GM12865 (cell line): ENCODE measurements around the gene MYLK2.
"Not testable (repeated sequence)": the region's sequence is repeated elsewhere in the genome, so short reads cannot be mapped to it uniquely, and the experiment has no call there.

Experiments
- DNase-seq: peaks from one replicate; pipeline ENCODE4 v3.0.0; 2010; ENCODE audit warnings: low read depth
- H3K4me3 ChIP-seq: 2 replicates; pipeline ENCODE4 v1.5.1; 2011; ENCODE audit warnings: mild to moderate bottlenecking, low read depth, low read length, control low read depth
- CTCF ChIP-seq: IDR thresholded peaks from 2 replicates; pipeline ENCODE4 v1.5.1; 2011; ENCODE audit warnings: low read length, control low read depth, low read depth, inconsistent platforms; ENCODE audit not compliant: insufficient read depth; ENCODE audit errors: missing control alignments

MYLK2 gene

GRCh38 chr20:31813611-31814010 lies 5.5 kb upstream of the MYLK2 start:
- DNase-seq, result no peak
- no peak for TF ChIP-seq CTCF
- H3K4me3 ChIP-seq, result no peak overlapping the region

GRCh38 chr20:31814142-31814541 lies 5.0 kb upstream of the MYLK2 start:
- not testable (repeated sequence) for H3K4me3 ChIP-seq, DNase-seq

GRCh38 chr20:31815408-31816188 lies 3.6 kb upstream of the MYLK2 start:
- no peak overlapping the region for H3K4me3 ChIP-seq
- TF ChIP-seq CTCF, result no peak
- no peak for DNase-seq

- DNase-seq, result no peak
- no peak for TF ChIP-seq CTCF
- no peak overlapping the region for H3K4me3 ChIP-seq
Measured at GRCh38 chr20:31816221-31816620, 2.9 kb upstream of the MYLK2 start.

GRCh38 chr20:31817461-31817860 lies 1.7 kb upstream of the MYLK2 start:
- DNase-seq, result no peak
- TF ChIP-seq CTCF, result no peak
- H3K4me3 ChIP-seq, result no peak overlapping the region

GRCh38 chr20:31818376-31818908 lies 714 bp upstream of the MYLK2 start:
- no peak overlapping the region for H3K4me3 ChIP-seq
- DNase-seq, result no peak
- no peak for TF ChIP-seq CTCF

GRCh38 chr20:31820228-31820627 lies 1.1 kb downstream of the MYLK2 start:
- no peak overlapping the region for H3K4me3 ChIP-seq
- no peak for TF ChIP-seq CTCF
- DNase-seq, result no peak
